GM21723 (cell line): ENCODE results near the gene ZNF839.
A peak's percentile ranks its signal among the peaks of the same experiment; 100 is the strongest.
"Not testable (repeated sequence)": the region's sequence is repeated elsewhere in the genome, so short reads cannot be mapped to it uniquely, and the experiment has no call there.

ENCODE experiments used
- ATAC-seq: cut with Tn5 transposase; IDR thresholded peaks from one replicate; pipeline ENCODE4 v1.9.1; 2021; ENCODE audit warnings: mild to moderate bottlenecking, moderate library complexity; ENCODE audit not compliant: unreplicated experiment

The ZNF839 gene

GRCh38 chr14:102314242-102315011 lies 5.1 kb upstream of the ZNF839 start:
- ATAC-seq: peak; percentile 57

GRCh38 chr14:102315121-102315520 lies 4.4 kb upstream of the ZNF839 start:
- ATAC-seq: no peak

- no peak for ATAC-seq
Observed at GRCh38 chr14:102316338-102316742, 3.2 kb upstream of the ZNF839 start.

- peak; percentile 54 for ATAC-seq
Observed at GRCh38 chr14:102316743-102317563, 2.6 kb upstream of the ZNF839 start.

- ATAC-seq: no peak
Observed at GRCh38 chr14:102317564-102318248, 1.8 kb upstream of the ZNF839 start.

GRCh38 chr14:102318781-102319276 lies 717 bp upstream of the ZNF839 start:
- ATAC-seq: no peak

GRCh38 chr14:102320033-102320660 lies 601 bp downstream of the ZNF839 start:
- peak; percentile 19 for ATAC-seq

- ATAC-seq: no peak
Observed at GRCh38 chr14:102320671-102321455, 1.3 kb downstream of the ZNF839 start.

GRCh38 chr14:102321456-102322422 lies 2.2 kb downstream of the ZNF839 start:
- no peak for ATAC-seq

GRCh38 chr14:102323102-102323501 lies 3.6 kb downstream of the ZNF839 start:
- no peak for ATAC-seq

GRCh38 chr14:102325791-102326345 lies 6.3 kb downstream of the ZNF839 start:
- ATAC-seq: no peak

- no peak for ATAC-seq
Observed at GRCh38 chr14:102326583-102326982, 7.0 kb downstream of the ZNF839 start.

- not testable (repeated sequence) for ATAC-seq
Observed at GRCh38 chr14:102329381-102329780, 9.8 kb downstream of the ZNF839 start.

GRCh38 chr14:102330806-102331205 lies 11.3 kb downstream of the ZNF839 start:
- ATAC-seq: no peak

- ATAC-seq: no peak
Observed at GRCh38 chr14:102333390-102333789, 13.8 kb downstream of the ZNF839 start.

GRCh38 chr14:102333795-102334705 lies 14.5 kb downstream of the ZNF839 start:
- no peak for ATAC-seq

- ATAC-seq: no peak
Observed at GRCh38 chr14:102335163-102335562, 15.6 kb downstream of the ZNF839 start.

- no peak for ATAC-seq
Observed at GRCh38 chr14:102338724-102339123, 19.2 kb downstream of the ZNF839 start.
